ENCODE results near the gene NET1. TPM values are rescaled to one million over a fixed set of nuclear protein-coding genes. Genes with fewer than 3 reads are reported as not detected.

Gene NET1
- total RNA-seq, 1 donor from 2014 or later = 57.7 TPM

GRCh38 chr10:5496261-5497250, 84.2 kb downstream of the NET1 start:
- H3K27ac Mint-ChIP-seq (ENCODE audit: unreplicated experiment) = no peak overlapping the region
- DNase-seq (ENCODE audit: low spot score) = no peak
- peaks cover 5% of the 10 kb centered on the region for H3K27me3 Mint-ChIP-seq (ENCODE audit: unreplicated experiment)
- no peak overlapping the region for H3K4me3 Mint-ChIP-seq (ENCODE audit: unreplicated experiment)
- no peak for TF ChIP-seq CTCF (IDR thresholded peaks at IDR 0.05; ENCODE audit: unreplicated experiment)
- H3K9me3 Mint-ChIP-seq (ENCODE audit: unreplicated experiment) = no peaks in the 10 kb centered on the region
- peaks cover 7% of the 10 kb centered on the region for H3K4me1 Mint-ChIP-seq (ENCODE audit: unreplicated experiment)
- H3K36me3 Mint-ChIP-seq (ENCODE audit: low read depth, unreplicated experiment) = no peaks in the 10 kb centered on the region

GRCh38 chr10:5497289-5497688, 84.9 kb downstream of the NET1 start:
- H3K9me3 Mint-ChIP-seq (ENCODE audit: unreplicated experiment) = no peaks in the 10 kb centered on the region
- TF ChIP-seq CTCF (IDR thresholded peaks at IDR 0.05; ENCODE audit: unreplicated experiment) = no peak
- H3K36me3 Mint-ChIP-seq (ENCODE audit: low read depth, unreplicated experiment) = no peaks in the 10 kb centered on the region
- no peak for DNase-seq (ENCODE audit: low spot score)
- no peak overlapping the region for H3K27ac Mint-ChIP-seq (ENCODE audit: unreplicated experiment)
- no peak overlapping the region for H3K4me3 Mint-ChIP-seq (ENCODE audit: unreplicated experiment)
- H3K4me1 Mint-ChIP-seq (ENCODE audit: unreplicated experiment) = peaks cover 14% of the 10 kb centered on the region
- H3K27me3 Mint-ChIP-seq (ENCODE audit: unreplicated experiment) = peaks cover 5% of the 10 kb centered on the region

- Mint-ChIP-seq H3K36me3 (ENCODE audit: low read depth, unreplicated experiment) (no peaks in the 10 kb centered on the region), H3K27me3 (ENCODE audit: unreplicated experiment) (peaks cover 5% of the 10 kb centered on the region), H3K4me1 (ENCODE audit: unreplicated experiment) (peaks cover 16% of the 10 kb centered on the region), H3K27ac (ENCODE audit: unreplicated experiment) (no peak overlapping the region), H3K9me3 (ENCODE audit: unreplicated experiment) (no peaks in the 10 kb centered on the region), H3K4me3 (ENCODE audit: unreplicated experiment) (no peak overlapping the region)
- TF ChIP-seq CTCF (IDR thresholded peaks at IDR 0.05; ENCODE audit: unreplicated experiment) = no peak
- no peak for DNase-seq (ENCODE audit: low spot score)
These were observed 85.8 kb downstream of the NET1 start for GRCh38 chr10:5497948-5498730.

GRCh38 chr10:5498791-5499492, 86.6 kb downstream of the NET1 start:
- Mint-ChIP-seq H3K4me1 (ENCODE audit: unreplicated experiment) (peaks cover 18% of the 10 kb centered on the region), H3K4me3 (ENCODE audit: unreplicated experiment) (no peak overlapping the region), H3K36me3 (ENCODE audit: low read depth, unreplicated experiment) (no peaks in the 10 kb centered on the region), H3K9me3 (ENCODE audit: unreplicated experiment) (no peaks in the 10 kb centered on the region), H3K27ac (ENCODE audit: unreplicated experiment) (no peak overlapping the region), H3K27me3 (ENCODE audit: unreplicated experiment) (peaks cover 5% of the 10 kb centered on the region)
- no peak for DNase-seq (ENCODE audit: low spot score)
- no peak for TF ChIP-seq CTCF (IDR thresholded peaks at IDR 0.05; ENCODE audit: unreplicated experiment)

Data from endothelial cell (in vitro differentiated cells).